Measurements from ENCODE around the gene MARK3.

Gene MARK3

DNA sequence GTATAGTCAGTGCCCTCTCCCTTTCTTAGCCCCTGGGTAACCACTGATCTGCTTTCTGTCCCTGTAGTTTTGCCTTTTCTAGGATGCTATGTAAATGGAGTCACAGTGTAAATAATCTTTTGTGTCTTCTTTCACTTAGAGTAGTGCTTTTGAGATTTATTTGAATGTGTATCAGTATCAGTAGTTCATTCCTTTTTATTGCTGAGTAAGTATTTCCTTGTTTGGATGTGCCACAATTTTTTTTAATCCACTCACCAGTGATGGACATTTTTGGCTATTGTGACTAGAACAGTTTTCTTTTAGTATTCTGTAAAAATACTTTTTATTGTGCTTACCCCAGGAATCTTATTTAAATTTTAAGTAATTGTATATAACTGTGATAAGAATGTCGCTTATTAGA lies 3.4 kb downstream of the MARK3 start:
- H3K14ac ChIP-seq (ENCODE audit: low read length): no peak overlapping the region
- H3K36me3 ChIP-seq (ENCODE audit: control insufficient read depth in 1 of 2, insufficient read depth in 2 of 2, low read length in 2 of 2): no peaks in the 10 kb centered on the region
- no peak overlapping the region for H2AFZ ChIP-seq (ENCODE audit: insufficient read depth, low read length, poor library complexity)
- no peak overlapping the region for H3K4me3 ChIP-seq (ENCODE audit: low read depth, low read length)
- H4K12ac ChIP-seq (ENCODE audit: low read depth, low read length): no peak overlapping the region
- no peak overlapping the region for H2BK12ac ChIP-seq (ENCODE audit: low read length)
- H3K79me2 ChIP-seq (ENCODE audit: control insufficient read depth, insufficient read depth, low read length, poor library complexity): peaks cover 19% of the 10 kb centered on the region
- H4K8ac ChIP-seq (ENCODE audit: low read depth, low read length): no peak overlapping the region
- no peak overlapping the region for H3K4ac ChIP-seq (ENCODE audit: low read depth, low read length)
- no peak overlapping the region for H2BK5ac ChIP-seq (ENCODE audit: low read depth, low read length, poor library complexity)
- no peak overlapping the region for H2BK120ac ChIP-seq (ENCODE audit: insufficient read depth, low read length, poor library complexity)
- H3K4me1 ChIP-seq (ENCODE audit: control insufficient read depth in 1 of 2, insufficient read depth in 2 of 2, low read length in 2 of 2): peaks cover 2 to 5% of the 10 kb centered on the region in 2 experiments
- no peak overlapping the region for H3K23ac ChIP-seq (ENCODE audit: low read length)
- H3K4me2 ChIP-seq (ENCODE audit: low read length): no peak overlapping the region
- peaks cover 9% of the 10 kb centered on the region for H3K79me1 ChIP-seq (ENCODE audit: low read length)
- no peak overlapping the region for H3K18ac ChIP-seq (ENCODE audit: low read length)
- no peaks in the 10 kb centered on the region for H3K9me3 ChIP-seq (ENCODE audit: insufficient read depth, low read depth, low read length)
- no peaks in the 10 kb centered on the region for H3K27me3 ChIP-seq (ENCODE audit: insufficient read depth, low read length)
- no peak overlapping the region for H2AK5ac ChIP-seq (ENCODE audit: low read length)
- no peak overlapping the region for H3K9ac ChIP-seq (ENCODE audit: low read length)
- no CpG with 5 or more reads among the region's 1 CpG for WGBS (ENCODE audit: extremely low coverage, insufficient coverage, insufficient read length)
- DNase-seq: no peak
- H4K91ac ChIP-seq (ENCODE audit: low read depth, low read length): no peak overlapping the region
- no peak overlapping the region for H3K27ac ChIP-seq (ENCODE audit: low read depth, low read length)

DNA sequence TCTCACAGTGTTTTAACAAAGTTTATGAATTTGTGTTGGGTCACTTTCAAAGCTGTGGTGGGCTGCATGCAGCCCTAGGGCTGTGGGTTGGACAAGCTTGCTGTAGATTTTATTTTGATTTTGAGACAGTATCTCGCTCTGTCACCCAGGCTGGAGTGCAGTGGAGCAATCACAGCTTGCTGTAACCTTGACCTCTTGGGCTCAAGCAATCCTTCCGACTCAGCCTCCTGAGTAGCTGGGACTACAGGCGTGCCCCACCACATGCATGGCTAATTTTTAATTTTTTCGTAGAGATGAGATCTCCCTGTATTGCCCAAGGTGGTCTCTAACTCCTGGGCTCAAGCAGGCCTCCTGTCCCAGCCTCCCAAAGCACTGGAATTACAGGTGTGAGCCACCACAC lies 5.4 kb downstream of the MARK3 start:
- no peak overlapping the region for H2AK5ac ChIP-seq (ENCODE audit: low read length)
- H3K36me3 ChIP-seq (ENCODE audit: control insufficient read depth in 1 of 2, insufficient read depth in 2 of 2, low read length in 2 of 2): no peaks in the 10 kb centered on the region
- H3K79me1 ChIP-seq (ENCODE audit: low read length): peaks cover 5% of the 10 kb centered on the region
- H3K27ac ChIP-seq (ENCODE audit: low read depth, low read length): no peak overlapping the region
- H2BK120ac ChIP-seq (ENCODE audit: insufficient read depth, low read length, poor library complexity): no peak overlapping the region
- no peak overlapping the region for H2BK5ac ChIP-seq (ENCODE audit: low read depth, low read length, poor library complexity)
- WGBS (ENCODE audit: extremely low coverage, insufficient coverage, insufficient read length): no CpG with 5 or more reads among the region's 4 CpGs
- H2BK12ac ChIP-seq (ENCODE audit: low read length): no peak overlapping the region
- no peak overlapping the region for H4K8ac ChIP-seq (ENCODE audit: low read depth, low read length)
- peaks cover 0 to 2% of the 10 kb centered on the region in 2 experiments for H3K4me1 ChIP-seq (ENCODE audit: control insufficient read depth in 1 of 2, insufficient read depth in 2 of 2, low read length in 2 of 2)
- peaks cover 18% of the 10 kb centered on the region for H3K79me2 ChIP-seq (ENCODE audit: control insufficient read depth, insufficient read depth, low read length, poor library complexity)
- no peaks in the 10 kb centered on the region for H3K9me3 ChIP-seq (ENCODE audit: insufficient read depth, low read depth, low read length)
- H4K91ac ChIP-seq (ENCODE audit: low read depth, low read length): no peak overlapping the region
- H3K14ac ChIP-seq (ENCODE audit: low read length): no peak overlapping the region
- H4K12ac ChIP-seq (ENCODE audit: low read depth, low read length): no peak overlapping the region
- no peak overlapping the region for H3K4me2 ChIP-seq (ENCODE audit: low read length)
- no peak overlapping the region for H2AFZ ChIP-seq (ENCODE audit: insufficient read depth, low read length, poor library complexity)
- no peak overlapping the region for H3K9ac ChIP-seq (ENCODE audit: low read length)
- no peak overlapping the region for H3K23ac ChIP-seq (ENCODE audit: low read length)
- no peak overlapping the region for H3K18ac ChIP-seq (ENCODE audit: low read length)
- H3K27me3 ChIP-seq (ENCODE audit: insufficient read depth, low read length): no peaks in the 10 kb centered on the region
- no peak overlapping the region for H3K4me3 ChIP-seq (ENCODE audit: low read depth, low read length)
- DNase-seq: no peak
- peak overlapping the region; percentile 84 for H3K4ac ChIP-seq (ENCODE audit: low read depth, low read length)

DNA sequence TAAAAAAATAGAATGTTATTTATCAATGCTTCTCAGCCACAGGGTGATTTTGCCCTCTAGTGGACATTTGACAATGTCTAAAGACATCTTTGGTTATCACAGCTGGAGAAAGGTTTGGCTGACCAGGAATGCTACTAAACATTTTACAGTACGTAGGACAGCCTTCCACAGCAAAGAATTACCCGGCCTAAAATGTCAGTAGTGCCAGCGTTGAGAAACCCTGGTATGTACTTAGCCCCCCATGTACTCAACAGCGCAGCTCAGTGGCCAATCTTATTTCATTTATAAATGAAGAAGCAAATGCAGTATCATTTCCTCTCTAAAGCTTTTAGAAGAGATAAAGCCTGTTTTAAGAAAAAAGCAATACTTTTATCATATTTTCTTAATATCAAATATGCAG lies 5.8 kb downstream of the MARK3 start:
- H2BK12ac ChIP-seq (ENCODE audit: low read length): no peak overlapping the region
- no peaks in the 10 kb centered on the region for H3K9me3 ChIP-seq (ENCODE audit: insufficient read depth, low read depth, low read length)
- H3K27me3 ChIP-seq (ENCODE audit: insufficient read depth, low read length): no peaks in the 10 kb centered on the region
- peaks cover 0 to 2% of the 10 kb centered on the region in 2 experiments for H3K4me1 ChIP-seq (ENCODE audit: control insufficient read depth in 1 of 2, insufficient read depth in 2 of 2, low read length in 2 of 2)
- no peak overlapping the region for H3K27ac ChIP-seq (ENCODE audit: low read depth, low read length)
- DNase-seq: peak; percentile 20 to 70
- no peak overlapping the region for H3K4me2 ChIP-seq (ENCODE audit: low read length)
- no peak overlapping the region for H3K18ac ChIP-seq (ENCODE audit: low read length)
- no peak overlapping the region for H3K14ac ChIP-seq (ENCODE audit: low read length)
- H3K9ac ChIP-seq (ENCODE audit: low read length): no peak overlapping the region
- no peak overlapping the region for H4K91ac ChIP-seq (ENCODE audit: low read depth, low read length)
- no peak overlapping the region for H3K4ac ChIP-seq (ENCODE audit: low read depth, low read length)
- no peak overlapping the region for H3K23ac ChIP-seq (ENCODE audit: low read length)
- no peak overlapping the region for H2AFZ ChIP-seq (ENCODE audit: insufficient read depth, low read length, poor library complexity)
- H3K36me3 ChIP-seq (ENCODE audit: control insufficient read depth in 1 of 2, insufficient read depth in 2 of 2, low read length in 2 of 2): no peaks in the 10 kb centered on the region
- H2AK5ac ChIP-seq (ENCODE audit: low read length): no peak overlapping the region
- peaks cover 16% of the 10 kb centered on the region for H3K79me2 ChIP-seq (ENCODE audit: control insufficient read depth, insufficient read depth, low read length, poor library complexity)
- H3K79me1 ChIP-seq (ENCODE audit: low read length): peaks cover under 1% of the 10 kb centered on the region
- no peak overlapping the region for H4K12ac ChIP-seq (ENCODE audit: low read depth, low read length)
- H2BK5ac ChIP-seq (ENCODE audit: low read depth, low read length, poor library complexity): no peak overlapping the region
- WGBS (ENCODE audit: extremely low coverage, insufficient coverage, insufficient read length): no CpG with 5 or more reads among the region's 4 CpGs
- H3K4me3 ChIP-seq (ENCODE audit: low read depth, low read length): no peak overlapping the region
- no peak overlapping the region for H2BK120ac ChIP-seq (ENCODE audit: insufficient read depth, low read length, poor library complexity)
- H4K8ac ChIP-seq (ENCODE audit: low read depth, low read length): no peak overlapping the region

DNA sequence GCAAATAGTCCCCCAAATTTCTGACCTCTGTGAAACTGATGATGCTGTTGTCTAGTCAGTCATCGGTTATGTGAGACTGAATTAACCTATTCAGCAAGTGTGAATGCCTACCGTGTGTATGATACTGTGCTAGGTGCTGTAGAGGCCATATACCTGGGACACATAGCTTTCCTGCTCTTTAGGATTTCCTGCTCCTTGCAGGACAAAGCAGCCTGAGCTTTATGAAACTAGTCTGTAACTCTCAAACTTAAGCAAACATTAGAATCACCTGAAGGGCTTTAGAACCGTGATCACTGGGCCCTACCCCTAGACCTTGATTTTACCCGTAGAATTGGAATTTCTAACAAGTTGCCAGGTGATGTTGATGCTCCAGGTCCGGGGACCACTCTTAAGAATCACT lies 6.9 kb downstream of the MARK3 start:
- Histone ChIP-seq H3K79me2 (ENCODE audit: control insufficient read depth, insufficient read depth, low read length, poor library complexity) (peaks cover 16% of the 10 kb centered on the region), H3K4me1 (ENCODE audit: control insufficient read depth in 1 of 2, insufficient read depth in 2 of 2, low read length in 2 of 2) (peaks cover 0 to 2% of the 10 kb centered on the region in 2 experiments), H3K9me3 (ENCODE audit: insufficient read depth, low read depth, low read length) (no peaks in the 10 kb centered on the region), H3K27me3 (ENCODE audit: insufficient read depth, low read length) (no peaks in the 10 kb centered on the region), H2BK120ac (ENCODE audit: insufficient read depth, low read length, poor library complexity) (no peak overlapping the region), H3K4ac (ENCODE audit: low read depth, low read length) (peak overlapping the region; percentile 24), H3K14ac (ENCODE audit: low read length) (no peak overlapping the region), H3K4me2 (ENCODE audit: low read length) (no peak overlapping the region), H3K23ac (ENCODE audit: low read length) (no peak overlapping the region), H2BK5ac (ENCODE audit: low read depth, low read length, poor library complexity) (no peak overlapping the region), H3K27ac (ENCODE audit: low read depth, low read length) (no peak overlapping the region), H3K9ac (ENCODE audit: low read length) (no peak overlapping the region), H3K79me1 (ENCODE audit: low read length) (no peaks in the 10 kb centered on the region), H2AFZ (ENCODE audit: insufficient read depth, low read length, poor library complexity) (no peak overlapping the region), H3K18ac (ENCODE audit: low read length) (no peak overlapping the region), H4K8ac (ENCODE audit: low read depth, low read length) (no peak overlapping the region), H4K12ac (ENCODE audit: low read depth, low read length) (no peak overlapping the region), H4K91ac (ENCODE audit: low read depth, low read length) (no peak overlapping the region), H2BK12ac (ENCODE audit: low read length) (no peak overlapping the region), H2AK5ac (ENCODE audit: low read length) (no peak overlapping the region), H3K4me3 (ENCODE audit: low read depth, low read length) (no peak overlapping the region), H3K36me3 (ENCODE audit: control insufficient read depth in 1 of 2, insufficient read depth in 2 of 2, low read length in 2 of 2) (no peaks in the 10 kb centered on the region)
- no CpG with 5 or more reads among the region's 5 CpGs for WGBS (ENCODE audit: extremely low coverage, insufficient coverage, insufficient read length)
- DNase-seq: no peak
